OCI-LY1 (cell line): ENCODE measurements around the gene ENPP4.

Source experiments
- EZH2 ChIP-seq: fragments of 200-600 bp; sonication (generic), shearing (Covaris generic); IDR thresholded peaks from 2 replicates; pipeline ENCODE4 v1.8.0; 2017; ENCODE audit warnings: borderline replicate concordance, mixed run types, mild to moderate bottlenecking, antibody characterized with exemption, low read length, moderate library complexity, mixed read lengths
- TF ChIP-seq, protein P1 (sequence below): fragments of 200-600 bp; sonication (generic), shearing (Covaris generic); IDR thresholded peaks from 2 replicates; pipeline ENCODE4 v1.5.1; 2017; ENCODE audit warnings: mild to moderate bottlenecking, antibody characterized with exemption, low read length, moderate library complexity, mixed read lengths

DNA sequence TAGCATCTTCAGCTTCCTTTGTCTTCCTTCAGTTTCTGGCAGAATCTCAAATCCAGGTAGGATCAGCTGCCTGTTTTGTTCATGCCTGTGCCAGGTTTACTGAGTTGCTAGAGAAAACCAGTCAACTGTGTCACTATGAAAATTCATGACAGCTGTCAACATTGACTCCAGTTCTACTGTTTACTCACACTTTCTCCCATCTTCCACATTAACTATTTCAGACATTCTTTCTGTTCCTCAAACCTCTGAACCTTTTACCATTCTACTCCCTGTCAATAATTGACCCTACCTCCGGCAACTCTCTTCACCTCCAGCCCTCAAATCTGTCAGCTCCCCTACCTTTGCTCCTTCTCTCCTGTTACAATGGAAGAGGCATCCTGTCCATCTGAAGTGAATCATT, 8.5 kb downstream of the ENPP4 start:
- TF ChIP-seq, protein P1, sequence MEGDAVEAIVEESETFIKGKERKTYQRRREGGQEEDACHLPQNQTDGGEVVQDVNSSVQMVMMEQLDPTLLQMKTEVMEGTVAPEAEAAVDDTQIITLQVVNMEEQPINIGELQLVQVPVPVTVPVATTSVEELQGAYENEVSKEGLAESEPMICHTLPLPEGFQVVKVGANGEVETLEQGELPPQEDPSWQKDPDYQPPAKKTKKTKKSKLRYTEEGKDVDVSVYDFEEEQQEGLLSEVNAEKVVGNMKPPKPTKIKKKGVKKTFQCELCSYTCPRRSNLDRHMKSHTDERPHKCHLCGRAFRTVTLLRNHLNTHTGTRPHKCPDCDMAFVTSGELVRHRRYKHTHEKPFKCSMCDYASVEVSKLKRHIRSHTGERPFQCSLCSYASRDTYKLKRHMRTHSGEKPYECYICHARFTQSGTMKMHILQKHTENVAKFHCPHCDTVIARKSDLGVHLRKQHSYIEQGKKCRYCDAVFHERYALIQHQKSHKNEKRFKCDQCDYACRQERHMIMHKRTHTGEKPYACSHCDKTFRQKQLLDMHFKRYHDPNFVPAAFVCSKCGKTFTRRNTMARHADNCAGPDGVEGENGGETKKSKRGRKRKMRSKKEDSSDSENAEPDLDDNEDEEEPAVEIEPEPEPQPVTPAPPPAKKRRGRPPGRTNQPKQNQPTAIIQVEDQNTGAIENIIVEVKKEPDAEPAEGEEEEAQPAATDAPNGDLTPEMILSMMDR: no peak
- TF ChIP-seq EZH2: no peak
